Retinal pigment epithelial cell (primary cell): ENCODE data around the gene SMCO2.

ENCODE experiments used
- DNase-seq: peaks from one replicate; pipeline ENCODE4 v3.0.0-alpha.2; 2010; ENCODE audit warnings: low read depth
- H3K4me3 ChIP-seq: 2 replicates; pipeline ENCODE4 v1.5.1; 2011; ENCODE audit warnings: mild to moderate bottlenecking, low read length, control low read depth, moderate library complexity
- CTCF ChIP-seq: conservative IDR thresholded peaks from 2 replicates; pipeline ENCODE4 v1.5.1; 2011; ENCODE audit warnings: low read depth, low read length, control low read depth, inconsistent platforms

SMCO2 gene

GRCh38 chr12:27472604-27473003, 26.1 kb downstream of the SMCO2 start:
- no peak overlapping the region for H3K4me3 ChIP-seq
- no peak for DNase-seq
- TF ChIP-seq CTCF: no peak

GRCh38 chr12:27474344-27474743, 27.8 kb downstream of the SMCO2 start:
- H3K4me3 ChIP-seq: no peak overlapping the region
- TF ChIP-seq CTCF: no peak
- no peak for DNase-seq

- H3K4me3 ChIP-seq: no peak overlapping the region
- no peak for TF ChIP-seq CTCF
- no peak for DNase-seq
Measured at GRCh38 chr12:27477049-27477448, 30.5 kb downstream of the SMCO2 start.

GRCh38 chr12:27478949-27479348, 32.4 kb downstream of the SMCO2 start:
- no peak for TF ChIP-seq CTCF
- no peak for DNase-seq
- no peak overlapping the region for H3K4me3 ChIP-seq

- no peak for TF ChIP-seq CTCF
- no peak for DNase-seq
- H3K4me3 ChIP-seq: no peak overlapping the region
Measured at GRCh38 chr12:27480016-27480415, 33.5 kb downstream of the SMCO2 start.

GRCh38 chr12:27486961-27487360, 40.4 kb downstream of the SMCO2 start:
- no peak for DNase-seq
- H3K4me3 ChIP-seq: no peak overlapping the region
- TF ChIP-seq CTCF: no peak

GRCh38 chr12:27488479-27488878, 41.9 kb downstream of the SMCO2 start:
- no peak overlapping the region for H3K4me3 ChIP-seq
- no peak for DNase-seq
- no peak for TF ChIP-seq CTCF
